Panc1 (cell line): Measurements from ENCODE around the gene SLAIN2. TPM values are rescaled to one million over a fixed set of nuclear protein-coding genes. Genes with fewer than 3 reads are reported as not detected.

Experiments used
- ATAC-seq: fragments of 200-7000 bp; cut with Tn5 transposase; 2 replicates; pipeline ENCODE4 v1.9.1; 2020; ENCODE audit warnings: mild to moderate bottlenecking, moderate library complexity
- BruUV-seq: library from RNA; stranded (reverse); fragments of 400-500 nt; replicated peaks from 2 replicates; lab custom pipeline; 2021; lab: Mats Ljungman, UMichigan
- CTCF ChIA-PET: fragments of 300-600 bp; sonication (Branson Sonifier 250); formaldehyde crosslinking; loops from one replicate; lab custom pipeline; 2022; ENCODE audit warnings: antibody characterized with exemption; lab: Charles Lee
- POLR2A ChIA-PET: fragments of 300-600 bp; sonication (Branson Sonifier 250); formaldehyde crosslinking; loops from one replicate; lab custom pipeline; 2022; ENCODE audit warnings: antibody characterized with exemption; lab: Charles Lee
- DNase-seq: peaks from one replicate; pipeline ENCODE4 v3.0.0-alpha.2; 2010; ENCODE audit warnings: low read depth, low spot score
- H3K27ac ChIP-seq: 2 replicates; pipeline ENCODE4 v1.5.1; 2011; ENCODE audit warnings: mild to moderate bottlenecking, low read length, inconsistent platforms
- H3K27me3 ChIP-seq: fragments of 200-500 bp; sonication (Bioruptor generic); 2 replicates; pipeline ENCODE4 v1.6.0; 2014; ENCODE audit warnings: low read length, inconsistent platforms; ENCODE audit not compliant: control insufficient read depth, insufficient read depth
- H3K36me3 ChIP-seq: fragments of 200-500 bp; sonication (Bioruptor generic); 2 replicates; pipeline ENCODE4 v1.5.1; 2014; ENCODE audit warnings: inconsistent platforms, mild to moderate bottlenecking, low read length, moderate library complexity; ENCODE audit not compliant: control insufficient read depth, insufficient read depth
- H3K4me1 ChIP-seq: 2 replicates; pipeline ENCODE4 v1.5.1; 2011; ENCODE audit warnings: inconsistent platforms, mild to moderate bottlenecking, low read length, moderate library complexity; ENCODE audit not compliant: control insufficient read depth, insufficient read depth
- H3K4me3 ChIP-seq, 2 experiments: 2 replicates each; pipeline ENCODE4 v1.5.1; 2011 to 2012; ENCODE audit warnings: low read depth in 2 of 2, low read length in 2 of 2, mild to moderate bottlenecking in 2 of 2, inconsistent platforms in 1 of 2, moderate library complexity in 1 of 2
- H3K9me3 ChIP-seq: fragments of 200-500 bp; sonication (Bioruptor generic); 2 replicates; pipeline ENCODE4 v1.5.1; 2014; ENCODE audit warnings: low read depth, mild to moderate bottlenecking, inconsistent platforms, low read length, moderate library complexity; ENCODE audit not compliant: control insufficient read depth, insufficient read depth
- POLR2AphosphoS5 ChIP-seq: IDR thresholded peaks from 2 replicates; pipeline ENCODE4 v1.6.1; 2012; ENCODE audit warnings: mild to moderate bottlenecking, low read depth, low read length, moderate library complexity
- SIN3A ChIP-seq: IDR thresholded peaks from 2 replicates; pipeline ENCODE4 v1.6.1; 2012; ENCODE audit warnings: low read depth, mild to moderate bottlenecking, low read length, moderate library complexity, borderline replicate concordance; ENCODE audit not compliant: insufficient read depth
- TCF7L2 ChIP-seq: IDR thresholded peaks from 2 replicates; pipeline ENCODE4 v1.6.1; 2011; ENCODE audit warnings: mild to moderate bottlenecking, low read depth, low read length, inconsistent platforms
- in situ Hi-C: cut with HindIII; loops from 2 replicates; pipeline ENCODE4 v1.10.0; 2016; ENCODE audit warnings: low sequenced_read_pairs, low pct_unique_long_range_greater_than_20kb
- intact Hi-C: fragments of 100-400 bp; cut with micrococcal nuclease; formaldehyde crosslinking; loops from one replicate; pipeline ENCODE4 v1.10.0; 2022; ENCODE audit not compliant: unreplicated experiment
- total RNA-seq: library from RNA; stranded (reverse); gene quantifications from one replicate; pipeline ENCODE4 v1.2.1, GENCODE V29; 2021; ENCODE audit not compliant: unreplicated experiment
- TF ChIP-seq, protein P1 (sequence below): fragments of 450-650 bp; IDR thresholded peaks from 2 replicates; pipeline ENCODE4 v1.5.1; 2017; ENCODE audit warnings: mild to moderate bottlenecking
- TF ChIP-seq, protein P2 (sequence below), 2 experiments: IDR thresholded peaks; 2 replicates each; pipeline ENCODE4 v1.6.1; 2011 to 2012; ENCODE audit warnings: low read depth in 2 of 2, control low read depth in 1 of 2, low read length in 1 of 2, mild to moderate bottlenecking in 1 of 2, moderate library complexity in 1 of 2; ENCODE audit not compliant: insufficient read depth in 1 of 2

SLAIN2 gene
- total RNA-seq, 1 experiment from 2014 or later: 53.2 TPM

DNA sequence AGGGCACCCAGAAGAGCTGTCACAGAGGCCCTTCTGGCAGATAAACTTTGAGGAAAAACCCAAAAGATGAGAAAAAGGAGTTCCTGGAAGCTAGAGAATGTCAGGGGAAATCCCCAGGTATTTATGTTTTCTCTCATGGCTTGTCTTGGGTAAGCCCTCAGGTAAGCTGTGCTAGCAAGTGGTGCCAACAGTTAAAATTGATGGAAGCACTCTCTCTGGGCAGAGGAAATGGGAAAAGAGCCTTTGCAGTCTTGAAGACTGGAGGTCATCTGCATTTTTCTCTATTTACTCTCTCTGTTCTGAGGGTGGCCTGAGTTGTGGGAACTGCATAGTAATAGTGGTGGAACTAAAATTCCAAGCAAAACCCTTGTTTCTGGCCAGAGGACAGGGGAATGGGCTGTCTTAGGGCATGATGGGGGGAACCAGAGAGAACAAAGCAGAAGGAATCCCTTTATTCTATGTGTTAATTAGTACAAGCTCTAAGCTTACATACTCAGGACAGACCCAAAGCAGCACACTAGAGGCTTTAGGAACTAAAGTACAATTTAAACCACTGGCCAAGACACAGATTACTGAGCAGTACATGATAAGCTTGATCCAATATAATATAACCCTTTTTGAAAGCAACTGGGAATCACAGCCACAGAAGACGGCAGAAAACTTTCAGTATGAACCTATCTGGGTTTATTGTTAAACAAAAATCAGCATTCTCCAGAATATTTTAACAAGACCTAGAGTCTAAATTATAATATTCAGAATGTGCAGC is 88.6 kb downstream of the SLAIN2 start:
- CTCF ChIA-PET: no interaction called here
- Histone ChIP-seq H3K4me3 (no peak overlapping the region), H3K36me3 (no peaks in the 10 kb centered on the region), H3K27me3 (no peaks in the 10 kb centered on the region), H3K9me3 (no peaks in the 10 kb centered on the region), H3K4me1 (no peaks in the 10 kb centered on the region), H3K27ac (no peak overlapping the region)
- ATAC-seq (no peak), DNase-seq (no peak)
- TF ChIP-seq, protein P1, sequence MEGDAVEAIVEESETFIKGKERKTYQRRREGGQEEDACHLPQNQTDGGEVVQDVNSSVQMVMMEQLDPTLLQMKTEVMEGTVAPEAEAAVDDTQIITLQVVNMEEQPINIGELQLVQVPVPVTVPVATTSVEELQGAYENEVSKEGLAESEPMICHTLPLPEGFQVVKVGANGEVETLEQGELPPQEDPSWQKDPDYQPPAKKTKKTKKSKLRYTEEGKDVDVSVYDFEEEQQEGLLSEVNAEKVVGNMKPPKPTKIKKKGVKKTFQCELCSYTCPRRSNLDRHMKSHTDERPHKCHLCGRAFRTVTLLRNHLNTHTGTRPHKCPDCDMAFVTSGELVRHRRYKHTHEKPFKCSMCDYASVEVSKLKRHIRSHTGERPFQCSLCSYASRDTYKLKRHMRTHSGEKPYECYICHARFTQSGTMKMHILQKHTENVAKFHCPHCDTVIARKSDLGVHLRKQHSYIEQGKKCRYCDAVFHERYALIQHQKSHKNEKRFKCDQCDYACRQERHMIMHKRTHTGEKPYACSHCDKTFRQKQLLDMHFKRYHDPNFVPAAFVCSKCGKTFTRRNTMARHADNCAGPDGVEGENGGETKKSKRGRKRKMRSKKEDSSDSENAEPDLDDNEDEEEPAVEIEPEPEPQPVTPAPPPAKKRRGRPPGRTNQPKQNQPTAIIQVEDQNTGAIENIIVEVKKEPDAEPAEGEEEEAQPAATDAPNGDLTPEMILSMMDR: no peak
- TF ChIP-seq SIN3A (no peak), TCF7L2 (no peak)
- TF ChIP-seq, protein P2, sequence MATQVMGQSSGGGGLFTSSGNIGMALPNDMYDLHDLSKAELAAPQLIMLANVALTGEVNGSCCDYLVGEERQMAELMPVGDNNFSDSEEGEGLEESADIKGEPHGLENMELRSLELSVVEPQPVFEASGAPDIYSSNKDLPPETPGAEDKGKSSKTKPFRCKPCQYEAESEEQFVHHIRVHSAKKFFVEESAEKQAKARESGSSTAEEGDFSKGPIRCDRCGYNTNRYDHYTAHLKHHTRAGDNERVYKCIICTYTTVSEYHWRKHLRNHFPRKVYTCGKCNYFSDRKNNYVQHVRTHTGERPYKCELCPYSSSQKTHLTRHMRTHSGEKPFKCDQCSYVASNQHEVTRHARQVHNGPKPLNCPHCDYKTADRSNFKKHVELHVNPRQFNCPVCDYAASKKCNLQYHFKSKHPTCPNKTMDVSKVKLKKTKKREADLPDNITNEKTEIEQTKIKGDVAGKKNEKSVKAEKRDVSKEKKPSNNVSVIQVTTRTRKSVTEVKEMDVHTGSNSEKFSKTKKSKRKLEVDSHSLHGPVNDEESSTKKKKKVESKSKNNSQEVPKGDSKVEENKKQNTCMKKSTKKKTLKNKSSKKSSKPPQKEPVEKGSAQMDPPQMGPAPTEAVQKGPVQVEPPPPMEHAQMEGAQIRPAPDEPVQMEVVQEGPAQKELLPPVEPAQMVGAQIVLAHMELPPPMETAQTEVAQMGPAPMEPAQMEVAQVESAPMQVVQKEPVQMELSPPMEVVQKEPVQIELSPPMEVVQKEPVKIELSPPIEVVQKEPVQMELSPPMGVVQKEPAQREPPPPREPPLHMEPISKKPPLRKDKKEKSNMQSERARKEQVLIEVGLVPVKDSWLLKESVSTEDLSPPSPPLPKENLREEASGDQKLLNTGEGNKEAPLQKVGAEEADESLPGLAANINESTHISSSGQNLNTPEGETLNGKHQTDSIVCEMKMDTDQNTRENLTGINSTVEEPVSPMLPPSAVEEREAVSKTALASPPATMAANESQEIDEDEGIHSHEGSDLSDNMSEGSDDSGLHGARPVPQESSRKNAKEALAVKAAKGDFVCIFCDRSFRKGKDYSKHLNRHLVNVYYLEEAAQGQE (IDR thresholded peaks at IDR 0.05; ENCODE audit: insufficient read depth in 1 of 2, low read depth in 2 of 2, low read length in 1 of 2): no peak
- POLR2A ChIA-PET: no interaction called here
- no TSS peak for BruUV-seq
- in situ Hi-C loops (no loop called here), intact Hi-C loops (no loop called here)

DNA sequence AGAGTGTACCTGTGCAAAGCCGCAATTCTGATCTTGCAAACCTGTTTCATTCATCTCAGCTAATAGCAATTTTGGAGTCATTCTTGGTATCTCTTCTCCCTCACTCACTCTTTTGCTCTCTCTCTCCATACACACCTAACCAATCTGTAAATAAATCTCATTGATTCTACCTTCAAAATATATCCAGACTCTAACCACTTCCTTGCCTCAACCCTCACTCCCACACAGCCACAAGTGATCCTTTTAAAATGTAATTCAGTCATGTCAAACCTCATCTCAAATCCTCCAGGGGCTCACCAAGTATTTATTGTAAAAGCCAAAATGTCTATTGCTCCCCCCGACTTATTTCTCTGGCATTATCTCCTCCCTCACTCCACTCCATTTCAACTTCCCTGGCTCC is 90.1 kb downstream of the SLAIN2 start:
- H3K9me3 ChIP-seq: no peaks in the 10 kb centered on the region
- no peaks in the 10 kb centered on the region for H3K36me3 ChIP-seq
- H3K4me3 ChIP-seq: no peak overlapping the region
- POLR2A ChIA-PET: no interaction called here
- no peaks in the 10 kb centered on the region for H3K27me3 ChIP-seq
- H3K27ac ChIP-seq: no peak overlapping the region
- ATAC-seq (no peak), DNase-seq (no peak)
- CTCF ChIA-PET: no interaction called here
- TF ChIP-seq, protein P1: no peak
- TF ChIP-seq, protein P2 (IDR thresholded peaks at IDR 0.05; ENCODE audit: insufficient read depth in 1 of 2, low read depth in 2 of 2, low read length in 1 of 2): no peak
- no peak for TF ChIP-seq POLR2AphosphoS5
- no peak for TF ChIP-seq TCF7L2
- no peak for TF ChIP-seq SIN3A
- BruUV-seq: no TSS peak
- H3K4me1 ChIP-seq: no peaks in the 10 kb centered on the region
- intact Hi-C loops: no loop called here
- in situ Hi-C loops: no loop called here
